PC-9 (cell line): ENCODE results near the gene STOX2. TPM values are rescaled to one million over a fixed set of nuclear protein-coding genes. Genes with fewer than 3 reads are reported as not detected.

ENCODE experiments used
- BruUV-seq: library from RNA; stranded (reverse); fragments of 400-500 nt; replicated peaks from 2 replicates; lab custom pipeline; 2021; lab: Mats Ljungman, UMichigan
- CTCF ChIA-PET: fragments of 300-600 bp; sonication (Branson Sonifier 250); formaldehyde crosslinking; loops from one replicate; lab custom pipeline; 2022; ENCODE audit warnings: antibody characterized with exemption; lab: Charles Lee
- POLR2A ChIA-PET: fragments of 300-600 bp; sonication (Branson Sonifier 250); formaldehyde crosslinking; loops from one replicate; lab custom pipeline; 2022; ENCODE audit warnings: antibody characterized with exemption; ENCODE audit not compliant: unreplicated experiment; lab: Charles Lee
- DNase-seq, 2 experiments: peaks; one replicate each; pipeline versions ENCODE4 v3.0.0 to v3.0.0-alpha.2; 2015 to 2022; ENCODE audit warnings: mixed read lengths in 1 of 2
- H2AFZ ChIP-seq: fragments of 200-600 bp; sonication (generic); 2 replicates; pipeline ENCODE4 v1.8.1; 2017; ENCODE audit warnings: antibody characterized with exemption
- H3F3A ChIP-seq: fragments of 200-600 bp; sonication (generic); 2 replicates; pipeline ENCODE4 v1.8.1; 2017; ENCODE audit warnings: antibody characterized with exemption, mild to moderate bottlenecking, low read depth; ENCODE audit not compliant: insufficient read depth
- H3K27ac ChIP-seq: fragments of 200-600 bp; sonication (generic); 2 replicates; pipeline ENCODE4 v1.6.1; 2016; ENCODE audit warnings: mixed run types
- H3K27me3 ChIP-seq: fragments of 200-600 bp; sonication (generic); 2 replicates; pipeline ENCODE4 v1.6.1; 2016; ENCODE audit warnings: low read depth, mixed run types; ENCODE audit not compliant: insufficient read depth
- H3K36me3 ChIP-seq: fragments of 200-600 bp; sonication (generic); 2 replicates; pipeline ENCODE4 v1.6.1; 2016; ENCODE audit warnings: low read depth, mixed run types
- H3K4me1 ChIP-seq: fragments of 200-600 bp; sonication (generic); replicated peaks from 2 replicates; pipeline ENCODE4 v1.6.1; 2016; ENCODE audit warnings: mixed run types; ENCODE audit not compliant: insufficient read depth
- H3K4me2 ChIP-seq: fragments of 200-600 bp; sonication (generic); 2 replicates; pipeline ENCODE4 v1.6.1; 2017; ENCODE audit warnings: mixed run types
- H3K4me3 ChIP-seq: fragments of 200-600 bp; sonication (generic); 2 replicates; pipeline ENCODE4 v1.6.1; 2016; ENCODE audit warnings: mixed run types
- H3K79me2 ChIP-seq: fragments of 200-600 bp; sonication (generic); 2 replicates; pipeline ENCODE4 v1.6.1; 2017; ENCODE audit warnings: low read depth, mixed run types
- H3K9me2 ChIP-seq: fragments of 200-600 bp; sonication (generic); 2 replicates; pipeline ENCODE4 v1.8.1; 2017; ENCODE audit warnings: mild to moderate bottlenecking; ENCODE audit not compliant: insufficient read depth
- H3K9me3 ChIP-seq: fragments of 200-600 bp; sonication (generic); 2 replicates; pipeline ENCODE4 v1.8.1; 2016; ENCODE audit warnings: low read depth; ENCODE audit not compliant: insufficient read depth
- H4K20me1 ChIP-seq: fragments of 200-600 bp; sonication (generic); 2 replicates; pipeline ENCODE4 v1.8.1; 2017; ENCODE audit not compliant: insufficient read depth
- EZH2 ChIP-seq: fragments of 200-600 bp; sonication (generic); IDR thresholded peaks from 2 replicates; pipeline ENCODE4 v1.8.0; 2017; ENCODE audit warnings: antibody characterized with exemption, low read depth
- intact Hi-C: fragments of 100-400 bp; cut with micrococcal nuclease; formaldehyde crosslinking; loops from one replicate; pipeline ENCODE4 v1.10.0; 2022; ENCODE audit not compliant: unreplicated experiment
- total RNA-seq: library from RNA; stranded (reverse); gene quantifications from 2 replicates; pipeline ENCODE4 v1.2.3, GENCODE V29; 2021
- TF ChIP-seq, protein P1 (sequence below): fragments of 200-600 bp; sonication (generic); conservative IDR thresholded peaks from 2 replicates; pipeline ENCODE4 v1.6.1; 2017; ENCODE audit warnings: mixed run types, antibody characterized with exemption, mild to moderate bottlenecking, moderate library complexity

The STOX2 gene
- total RNA-seq, 1 experiment from 2014 or later: 4.5 TPM

DNA sequence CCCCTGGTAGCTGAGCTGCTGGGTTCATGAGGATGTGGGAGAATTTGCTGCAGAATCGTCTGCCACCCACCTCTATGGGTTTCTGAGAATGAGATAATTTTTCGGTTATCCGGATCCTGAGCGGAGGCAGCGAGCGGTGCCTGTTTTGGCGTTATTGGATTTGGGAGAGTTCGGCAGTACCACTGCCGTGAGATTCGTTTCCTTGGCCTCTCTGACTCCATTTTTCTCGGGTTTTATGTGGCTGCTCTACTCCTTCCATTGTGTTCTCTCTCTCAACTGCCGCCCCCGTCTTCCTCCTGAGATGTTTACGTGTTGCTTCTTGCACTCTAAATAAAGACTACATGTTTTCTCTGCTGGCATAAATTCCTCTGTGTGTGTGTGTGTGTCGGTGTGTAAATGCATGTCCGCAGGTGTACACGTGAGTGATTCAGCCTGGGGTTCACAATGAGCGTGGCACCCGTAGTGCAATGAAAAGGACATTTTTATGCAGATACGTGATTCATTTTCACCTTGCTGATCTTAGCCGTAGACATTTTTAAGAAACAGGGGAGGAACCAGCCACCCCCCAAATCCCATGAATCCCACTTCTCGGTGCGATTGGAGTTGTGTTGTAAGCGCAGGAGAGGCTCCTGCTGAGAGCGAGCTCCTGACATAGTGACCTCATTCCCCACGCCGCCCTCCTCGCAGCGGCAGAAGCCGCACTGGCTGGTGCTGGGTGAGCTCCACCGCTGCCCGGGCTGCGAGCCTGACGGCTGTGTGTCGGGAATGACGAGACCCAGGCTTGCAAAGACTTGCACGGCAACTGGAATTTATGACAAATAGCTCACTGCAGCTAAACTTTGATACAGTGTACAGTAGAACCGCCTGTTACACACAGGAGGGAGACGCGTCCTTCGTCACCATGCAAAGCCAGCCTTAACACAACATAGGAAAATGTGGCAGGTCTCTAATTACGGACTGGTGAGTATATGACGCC, 82.2 kb downstream of the STOX2 start:
- Histone ChIP-seq H3K79me2 (no peaks in the 10 kb centered on the region), H3K27ac (peak overlapping the region; percentile 78), H3K36me3 (no peaks in the 10 kb centered on the region), H3K27me3 (no peaks in the 10 kb centered on the region), H3K9me2 (no peaks in the 10 kb centered on the region), H3F3A (peaks cover 13% of the 10 kb centered on the region; the same call in 1 of the 2 replicates), H3K4me3 (peak overlapping the region; percentile 60), H2AFZ (peak overlapping the region; percentile 78), H3K4me2 (peak overlapping the region; percentile 87), H3K4me1 (peaks cover 12% of the 10 kb centered on the region), H3K9me3 (no peaks in the 10 kb centered on the region), H4K20me1 (no peaks in the 10 kb centered on the region)
- POLR2A ChIA-PET: interaction anchor here (0.6 kb wide), 4 partner anchors 12 to 314 kb away, joined by 3 to 7 read pairs (median 4); no protein-coding TSS in a partner anchor
- BruUV-seq: TSS peak; percentile 94
- intact Hi-C loops: loop anchor here (1.0 to 10.0 kb wide), 2 partner anchors 41 to 178 kb away; no protein-coding TSS in a partner anchor
- TF ChIP-seq EZH2: no peak
- TF ChIP-seq, protein P1, sequence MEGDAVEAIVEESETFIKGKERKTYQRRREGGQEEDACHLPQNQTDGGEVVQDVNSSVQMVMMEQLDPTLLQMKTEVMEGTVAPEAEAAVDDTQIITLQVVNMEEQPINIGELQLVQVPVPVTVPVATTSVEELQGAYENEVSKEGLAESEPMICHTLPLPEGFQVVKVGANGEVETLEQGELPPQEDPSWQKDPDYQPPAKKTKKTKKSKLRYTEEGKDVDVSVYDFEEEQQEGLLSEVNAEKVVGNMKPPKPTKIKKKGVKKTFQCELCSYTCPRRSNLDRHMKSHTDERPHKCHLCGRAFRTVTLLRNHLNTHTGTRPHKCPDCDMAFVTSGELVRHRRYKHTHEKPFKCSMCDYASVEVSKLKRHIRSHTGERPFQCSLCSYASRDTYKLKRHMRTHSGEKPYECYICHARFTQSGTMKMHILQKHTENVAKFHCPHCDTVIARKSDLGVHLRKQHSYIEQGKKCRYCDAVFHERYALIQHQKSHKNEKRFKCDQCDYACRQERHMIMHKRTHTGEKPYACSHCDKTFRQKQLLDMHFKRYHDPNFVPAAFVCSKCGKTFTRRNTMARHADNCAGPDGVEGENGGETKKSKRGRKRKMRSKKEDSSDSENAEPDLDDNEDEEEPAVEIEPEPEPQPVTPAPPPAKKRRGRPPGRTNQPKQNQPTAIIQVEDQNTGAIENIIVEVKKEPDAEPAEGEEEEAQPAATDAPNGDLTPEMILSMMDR: no peak
- DNase-seq: peak; percentile 75 to 76
- CTCF ChIA-PET: no interaction called here

DNA sequence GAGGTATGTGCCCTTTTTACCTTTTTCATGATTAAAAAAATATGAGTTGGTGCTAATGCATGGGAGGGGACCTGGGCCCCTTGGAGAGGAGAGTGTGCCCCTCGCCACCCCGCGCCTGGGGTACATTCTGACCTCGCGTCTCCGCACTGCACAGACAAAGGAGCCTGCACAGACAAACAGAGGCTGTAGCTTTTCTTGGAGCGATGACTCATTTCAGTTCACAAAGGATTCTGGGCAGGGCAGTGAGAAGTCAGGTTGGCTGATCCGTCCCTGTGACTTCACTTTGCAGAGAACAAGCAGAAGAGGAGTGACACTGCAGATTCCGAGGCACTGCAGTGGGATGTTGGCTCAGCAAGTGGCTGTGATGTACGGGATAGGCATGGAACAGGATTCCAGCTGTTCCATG, 82.9 kb downstream of the STOX2 start:
- intact Hi-C loops: loop anchor here (1.0 to 10.0 kb wide), 2 partner anchors 40 to 177 kb away; no protein-coding TSS in a partner anchor
- TF ChIP-seq EZH2: no peak
- TF ChIP-seq, protein P1: no peak
- ChIA-PET CTCF (no interaction called here), POLR2A (interaction anchor here (0.6 kb wide), 2 partner anchors 26 to 314 kb away, joined by 3 to 7 read pairs; no protein-coding TSS in a partner anchor)
- H3K27ac ChIP-seq: peak overlapping the region; percentile 78
- peaks cover 13% of the 10 kb centered on the region; the same call in 1 of the 2 replicates for H3F3A ChIP-seq
- no TSS peak for BruUV-seq
- peak overlapping the region; percentile 78 for H2AFZ ChIP-seq
- no peaks in the 10 kb centered on the region for H3K36me3 ChIP-seq
- H4K20me1 ChIP-seq: no peaks in the 10 kb centered on the region
- H3K4me1 ChIP-seq: peaks cover 12% of the 10 kb centered on the region
- peak overlapping the region; percentile 60 for H3K4me3 ChIP-seq
- no peaks in the 10 kb centered on the region for H3K79me2 ChIP-seq
- H3K27me3 ChIP-seq: no peaks in the 10 kb centered on the region
- H3K9me2 ChIP-seq: no peaks in the 10 kb centered on the region
- peak overlapping the region; percentile 87 for H3K4me2 ChIP-seq
- no peaks in the 10 kb centered on the region for H3K9me3 ChIP-seq
- DNase-seq: peak; percentile 79 to 89

DNA sequence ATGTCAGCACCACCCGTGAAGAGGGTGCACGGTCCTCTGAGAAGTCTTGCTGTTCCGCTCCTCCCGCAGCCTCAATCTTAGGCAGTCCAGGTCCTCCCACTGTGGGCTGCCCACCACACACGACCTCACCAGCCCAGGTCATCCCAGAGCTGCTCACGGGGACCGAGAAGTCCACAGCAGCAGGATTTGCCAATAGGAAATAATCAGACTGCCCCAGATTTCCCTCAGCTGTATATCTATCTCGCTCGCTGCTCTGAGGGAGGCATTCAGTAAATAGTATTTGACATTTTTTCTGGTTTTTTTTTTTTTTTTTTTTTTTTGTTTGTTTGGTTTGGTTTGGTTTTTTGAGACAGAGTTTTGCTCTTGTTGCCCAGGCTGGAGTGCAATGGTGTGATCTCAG, 83.8 kb downstream of the STOX2 start:
- peaks cover 13% of the 10 kb centered on the region; the same call in 1 of the 2 replicates for H3F3A ChIP-seq
- peak overlapping the region; percentile 78 for H3K27ac ChIP-seq
- H3K79me2 ChIP-seq: no peaks in the 10 kb centered on the region
- TF ChIP-seq EZH2: no peak
- TF ChIP-seq, protein P1: no peak
- H3K4me1 ChIP-seq: peaks cover 12% of the 10 kb centered on the region
- no peaks in the 10 kb centered on the region for H3K9me3 ChIP-seq
- peak overlapping the region; percentile 78; the same call in 1 of the 2 replicates for H2AFZ ChIP-seq
- CTCF ChIA-PET: no interaction called here
- H3K9me2 ChIP-seq: no peaks in the 10 kb centered on the region
- peak in 1 of 2 experiments; percentile 3 for DNase-seq
- H4K20me1 ChIP-seq: no peaks in the 10 kb centered on the region
- H3K36me3 ChIP-seq: no peaks in the 10 kb centered on the region
- H3K4me2 ChIP-seq: peak overlapping the region; percentile 87
- no peaks in the 10 kb centered on the region for H3K27me3 ChIP-seq
- intact Hi-C loops: loop anchor here (10.0 kb wide), 1 partner anchor 176 kb away; no protein-coding TSS in a partner anchor
- BruUV-seq: no TSS peak
- POLR2A ChIA-PET: no interaction called here
- H3K4me3 ChIP-seq: 0 out of 2 replicates have a peak overlapping the region, but pooled peaks have one; percentile 60
